Stimulated activated CD4-positive, alpha-beta T cell treated with anti-CD3 and anti-CD28 coated beads, Interleukin-2, amount 100 ng/mL, for 4 hours (primary cell): ENCODE results near the gene DUSP9.
"Not testable (repeated sequence)": the region's sequence is repeated elsewhere in the genome, so short reads cannot be mapped to it uniquely, and the experiment has no call there.

Source experiments
- DNase-seq: peaks from one replicate; pipeline ENCODE4 v3.0.0-alpha.2; 2020; ENCODE audit warnings: low read depth

Gene DUSP9

GRCh38 chrX:153671589-153672530, 24.9 kb downstream of the DUSP9 start:
- no peak for DNase-seq

- no peak for DNase-seq
Measured at GRCh38 chrX:153672531-153673427, 25.8 kb downstream of the DUSP9 start.

- DNase-seq: no peak
Measured at GRCh38 chrX:153673428-153674218, 26.6 kb downstream of the DUSP9 start, which contains the start of gene PNCK. PNCK (minus strand) TSS chrX:153673813; CDS start chrX:153673076, 737 bp downstream.

DNA sequence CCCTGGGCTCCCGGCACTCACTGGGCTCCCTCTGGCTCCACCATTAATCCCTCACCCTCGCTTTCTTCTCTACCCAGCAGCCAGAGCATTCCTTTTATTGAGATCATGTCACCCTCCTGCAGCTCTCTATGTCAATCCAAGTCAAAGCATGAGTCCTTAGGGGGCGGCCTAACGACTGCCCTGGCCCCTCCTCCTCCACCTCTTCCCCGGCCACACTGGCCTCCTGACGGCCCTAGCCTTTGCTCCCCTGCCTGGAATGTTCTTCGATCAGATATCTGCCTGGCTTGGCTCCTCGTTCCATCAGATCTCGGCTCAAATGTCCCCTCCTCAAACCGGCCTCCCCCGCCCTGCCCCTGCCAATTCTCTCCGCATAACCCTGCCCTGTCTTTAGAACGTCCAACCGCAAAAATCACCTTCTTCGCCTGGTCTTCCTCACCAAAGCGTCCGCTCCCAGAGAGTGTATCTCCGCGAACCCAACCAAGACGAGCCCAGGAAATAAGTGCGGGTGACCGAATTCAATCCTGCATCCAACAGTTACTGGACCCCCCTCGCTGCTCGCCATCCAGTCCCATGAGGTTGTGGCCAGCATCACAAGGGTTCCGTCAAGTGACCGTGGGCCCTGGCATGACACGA, 27.3 kb downstream of the DUSP9 start:
- no peak for DNase-seq

GRCh38 chrX:153681175-153681574, 34.2 kb downstream of the DUSP9 start:
- no peak for DNase-seq

DNA sequence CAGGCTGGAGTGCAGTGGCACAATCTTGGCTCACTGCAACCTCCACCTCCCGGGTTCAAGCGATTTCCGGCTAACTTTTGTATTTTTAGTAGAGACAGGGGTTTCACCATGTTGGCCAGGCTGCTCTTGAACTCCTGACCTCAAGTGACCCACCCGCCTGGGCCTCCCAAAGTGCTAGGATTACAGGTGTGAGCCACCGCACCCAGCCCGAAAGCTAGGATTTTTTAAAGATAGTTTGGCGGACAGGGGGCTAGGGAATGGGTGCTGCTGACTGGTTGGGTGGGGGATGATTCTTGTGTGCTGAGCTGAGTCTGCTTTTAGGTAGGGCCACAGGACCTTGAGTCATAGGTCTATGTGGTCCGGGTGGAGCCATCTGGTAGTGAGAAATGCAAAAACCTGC, 36.5 kb downstream of the DUSP9 start:
- DNase-seq: not testable (repeated sequence)

- DNase-seq: no peak
Measured at GRCh38 chrX:153684467-153685155, 37.6 kb downstream of the DUSP9 start.

- DNase-seq: no peak
Measured at GRCh38 chrX:153685156-153685536, 38.1 kb downstream of the DUSP9 start.

DNA sequence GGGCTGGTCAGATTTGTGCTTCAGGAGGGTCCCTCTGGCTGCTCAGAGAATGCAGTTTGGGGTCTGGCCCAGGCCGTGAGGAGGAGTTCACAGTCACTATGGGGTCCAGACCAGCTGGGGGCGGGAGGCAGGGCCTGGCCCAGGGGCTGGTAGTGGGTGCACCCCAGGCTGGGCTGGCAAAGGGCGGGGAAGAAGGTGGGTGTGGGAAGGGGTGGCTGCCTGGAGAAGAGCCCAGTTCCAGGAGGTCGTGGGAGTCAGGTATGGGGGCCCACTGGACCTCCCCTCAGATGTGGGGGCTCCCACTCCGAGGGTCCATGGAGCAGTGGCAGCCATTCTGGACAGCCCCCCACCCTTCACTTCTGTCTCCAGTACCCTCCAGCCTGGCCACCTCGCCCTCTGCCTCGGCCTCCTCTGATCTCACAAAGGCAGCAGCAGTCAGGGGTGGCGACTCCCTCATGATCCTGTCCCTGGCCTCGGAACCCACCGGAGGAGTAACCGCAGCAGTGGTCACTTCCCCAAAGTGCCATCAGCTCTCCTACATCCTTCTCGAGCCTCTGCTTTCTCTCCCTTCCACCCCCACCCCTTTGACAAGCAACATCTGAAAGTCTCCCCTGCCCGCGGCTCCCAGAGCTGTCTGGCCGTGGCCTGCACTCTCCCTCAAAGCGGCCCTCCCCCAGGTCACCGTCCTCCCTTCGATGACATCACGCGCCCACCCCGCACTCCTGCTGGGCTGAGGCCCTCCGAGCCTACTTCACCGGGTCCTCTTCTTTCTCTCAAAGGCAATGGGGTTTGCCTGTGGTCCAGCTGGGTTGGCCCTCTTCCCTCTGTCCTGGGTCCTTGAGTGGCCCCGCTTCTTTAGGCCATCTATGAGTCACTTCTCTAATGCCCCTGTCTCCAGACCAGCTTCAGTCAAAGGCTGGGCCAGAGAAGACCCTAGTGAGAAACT, 39.0 kb downstream of the DUSP9 start:
- DNase-seq: no peak

DNA sequence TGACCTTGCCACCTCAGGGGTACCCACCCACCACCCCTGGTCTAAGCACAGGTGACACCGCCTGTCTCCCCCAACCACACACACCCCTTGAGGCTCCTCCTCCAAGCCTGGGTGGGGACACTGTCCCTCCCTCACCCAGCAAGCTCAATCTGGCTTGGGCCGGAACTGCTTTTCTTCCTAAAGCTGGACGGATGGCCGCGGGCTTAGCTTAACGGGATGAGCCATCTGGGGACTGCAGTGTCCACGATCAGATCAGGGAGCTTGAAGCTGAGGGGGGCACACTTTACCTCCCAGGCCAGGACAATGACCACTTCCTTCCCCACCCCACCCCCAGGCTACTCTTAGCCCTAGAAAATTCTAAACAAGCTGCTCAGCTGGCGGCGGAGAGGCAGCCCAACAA, 39.7 kb downstream of the DUSP9 start:
- DNase-seq: no peak

GRCh38 chrX:153687121-153688039, 40.4 kb downstream of the DUSP9 start, which contains the start of gene SLC6A8:
SLC6A8 (plus strand) TSS chrX:153687926; CDS start chrX:153688575, 649 bp downstream.
- peak; percentile 19 for DNase-seq

DNA sequence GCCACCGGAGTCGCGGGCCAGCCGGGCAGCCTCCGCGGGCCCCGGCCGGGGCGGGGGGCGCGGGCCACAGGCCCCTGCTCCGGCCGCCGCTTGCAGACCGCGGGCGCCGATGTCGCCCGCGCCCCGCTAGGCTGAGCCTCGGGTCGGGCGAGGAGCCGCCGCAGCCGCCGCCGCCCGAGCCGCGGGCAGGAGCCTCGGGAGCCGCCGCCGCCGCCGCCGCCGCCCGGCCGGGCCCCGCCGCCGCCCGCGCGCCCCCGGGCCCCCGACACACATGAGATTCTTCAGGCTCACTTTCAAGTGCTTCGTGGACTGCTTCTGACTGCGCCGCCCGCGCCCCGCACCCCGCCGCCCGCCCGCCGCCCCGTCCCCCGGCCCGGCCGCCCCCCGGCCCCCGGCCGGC, 41.1 kb downstream of the DUSP9 start:
- no peak for DNase-seq

DNA sequence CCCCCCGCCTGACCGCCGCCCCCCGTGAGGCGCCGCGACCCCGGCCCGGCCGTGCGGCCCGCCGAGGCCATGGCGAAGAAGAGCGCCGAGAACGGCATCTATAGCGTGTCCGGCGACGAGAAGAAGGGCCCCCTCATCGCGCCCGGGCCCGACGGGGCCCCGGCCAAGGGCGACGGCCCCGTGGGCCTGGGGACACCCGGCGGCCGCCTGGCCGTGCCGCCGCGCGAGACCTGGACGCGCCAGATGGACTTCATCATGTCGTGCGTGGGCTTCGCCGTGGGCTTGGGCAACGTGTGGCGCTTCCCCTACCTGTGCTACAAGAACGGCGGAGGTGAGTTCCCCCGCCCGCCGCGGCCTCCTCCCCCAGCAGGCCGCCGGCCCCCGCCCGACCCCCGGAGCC, 41.5 kb downstream of the DUSP9 start:
- no peak for DNase-seq

- no peak for DNase-seq
Measured at GRCh38 chrX:153688911-153689590, 42.0 kb downstream of the DUSP9 start.

DNA sequence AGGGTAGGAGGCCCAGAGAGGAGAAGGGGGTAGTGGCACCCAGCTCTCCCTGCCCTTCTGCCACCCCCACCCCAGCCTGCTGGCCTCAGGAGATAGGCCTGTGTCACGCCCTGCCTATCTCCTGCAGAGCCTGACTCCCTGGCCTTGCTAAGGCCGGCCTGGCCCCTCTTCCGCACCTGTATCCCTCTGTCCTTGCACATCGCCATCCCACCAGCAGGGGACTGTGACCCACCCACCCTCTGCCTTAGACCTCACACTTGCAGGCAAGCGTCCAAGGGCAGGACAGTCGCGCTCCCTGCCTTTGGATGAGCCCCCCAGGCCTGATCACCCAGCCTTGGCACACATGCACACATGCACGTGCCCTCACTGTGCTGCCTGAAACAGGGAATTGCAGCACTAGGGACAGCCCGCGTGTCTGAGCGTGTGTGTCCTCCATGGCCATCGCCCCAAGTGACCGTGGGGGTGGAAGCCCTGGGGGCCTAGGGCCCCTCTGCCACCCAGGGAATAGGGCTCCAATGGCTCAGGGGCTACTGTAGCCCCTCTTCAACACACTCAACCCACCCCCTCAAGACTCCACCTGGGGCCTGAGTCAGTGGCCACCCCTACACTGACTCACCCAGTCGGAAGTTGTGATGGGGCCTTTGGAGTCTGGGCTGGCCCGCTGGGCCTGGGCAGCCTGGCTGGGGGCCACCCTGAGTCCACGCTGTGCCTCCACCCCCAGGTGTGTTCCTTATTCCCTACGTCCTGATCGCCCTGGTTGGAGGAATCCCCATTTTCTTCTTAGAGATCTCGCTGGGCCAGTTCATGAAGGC, 42.9 kb downstream of the DUSP9 start:
- no peak for DNase-seq

GRCh38 chrX:153690466-153690865, 43.5 kb downstream of the DUSP9 start:
- DNase-seq: no peak
